Suprapubic skin (tissue), 4 donors: ENCODE measurements around the gene HAPLN2. TPM values are rescaled to one million over a fixed set of nuclear protein-coding genes. Genes with fewer than 3 reads are reported as not detected.

Experiments
- DNase-seq, 2 donors: peaks; one replicate each; pipeline ENCODE4 v3.0.0-alpha.2; 2019; ENCODE audit warnings: low spot score in 2 of 2
- H3K27ac ChIP-seq: fragments of 200-600 bp; sonication (generic); one replicate; pipeline ENCODE4 v1.5.1; 2019
- H3K27me3 ChIP-seq: fragments of 200-600 bp; sonication (generic); one replicate; pipeline ENCODE4 v1.5.1; 2019
- H3K36me3 ChIP-seq: fragments of 200-600 bp; sonication (generic); one replicate; pipeline ENCODE4 v1.5.1; 2019
- H3K4me1 ChIP-seq: fragments of 200-600 bp; sonication (generic); one replicate; pipeline ENCODE4 v1.5.1; 2019
- H3K4me3 ChIP-seq: fragments of 200-600 bp; sonication (generic); one replicate; pipeline ENCODE4 v1.5.1; 2019; ENCODE audit warnings: mild to moderate bottlenecking
- H3K9me3 ChIP-seq: fragments of 200-600 bp; sonication (generic); one replicate; pipeline ENCODE4 v1.5.1; 2019
- EP300 ChIP-seq: sonication (generic); formaldehyde crosslinking; IDR thresholded peaks from one replicate; pipeline ENCODE4 v1.6.1; 2017; ENCODE audit warnings: antibody characterized with exemption
- POLR2A ChIP-seq, 2 donors: fragments of 450-650 bp; IDR thresholded peaks; one replicate each; pipeline ENCODE4 v1.6.1; 2017; ENCODE audit warnings: antibody characterized with exemption in 2 of 2, mild to moderate bottlenecking in 2 of 2, moderate library complexity in 2 of 2
- POLR2AphosphoS5 ChIP-seq, 3 donors: sonication (generic); formaldehyde crosslinking; IDR thresholded peaks; one replicate each; pipeline ENCODE4 v1.6.1; 2017; ENCODE audit warnings: antibody characterized with exemption in 3 of 3
- WGBS: methylation state at CpG from one replicate; pipeline ENCODE4 v1.1.5; 2018; 5-methylcytosine and 5-hydroxymethylcytosine counted together
- total RNA-seq, 4 donors: library from RNA; depleted of rRNA; stranded (reverse); fragments of >200 nt; gene quantifications; one replicate each; pipeline ENCODE4 v1.1.0, GENCODE V29; 2016
- TF ChIP-seq, protein P1 (sequence below), 2 donors: fragments of 200-600 bp in 1 of 2; fragments of 450-650 bp in 1 of 2; sonication (generic) in 1 of 2; IDR thresholded peaks; one replicate each; pipeline ENCODE4 v1.5.1; 2016 to 2019; ENCODE audit warnings: antibody characterized with exemption in 2 of 2, mild to moderate bottlenecking in 1 of 2, moderate library complexity in 1 of 2

HAPLN2 gene
- total RNA-seq, 4 donors from 2014 or later: 1.0 to 2.9 TPM; not detected in 2

GRCh38 chr1:156646738-156647211 lies 27.6 kb downstream of the HAPLN2 start:
- TF ChIP-seq POLR2A (IDR thresholded peaks at IDR 0.05) (no peak), POLR2AphosphoS5 (IDR thresholded peaks at IDR 0.05) (no peak), EP300 (no peak)
- TF ChIP-seq, protein P1, sequence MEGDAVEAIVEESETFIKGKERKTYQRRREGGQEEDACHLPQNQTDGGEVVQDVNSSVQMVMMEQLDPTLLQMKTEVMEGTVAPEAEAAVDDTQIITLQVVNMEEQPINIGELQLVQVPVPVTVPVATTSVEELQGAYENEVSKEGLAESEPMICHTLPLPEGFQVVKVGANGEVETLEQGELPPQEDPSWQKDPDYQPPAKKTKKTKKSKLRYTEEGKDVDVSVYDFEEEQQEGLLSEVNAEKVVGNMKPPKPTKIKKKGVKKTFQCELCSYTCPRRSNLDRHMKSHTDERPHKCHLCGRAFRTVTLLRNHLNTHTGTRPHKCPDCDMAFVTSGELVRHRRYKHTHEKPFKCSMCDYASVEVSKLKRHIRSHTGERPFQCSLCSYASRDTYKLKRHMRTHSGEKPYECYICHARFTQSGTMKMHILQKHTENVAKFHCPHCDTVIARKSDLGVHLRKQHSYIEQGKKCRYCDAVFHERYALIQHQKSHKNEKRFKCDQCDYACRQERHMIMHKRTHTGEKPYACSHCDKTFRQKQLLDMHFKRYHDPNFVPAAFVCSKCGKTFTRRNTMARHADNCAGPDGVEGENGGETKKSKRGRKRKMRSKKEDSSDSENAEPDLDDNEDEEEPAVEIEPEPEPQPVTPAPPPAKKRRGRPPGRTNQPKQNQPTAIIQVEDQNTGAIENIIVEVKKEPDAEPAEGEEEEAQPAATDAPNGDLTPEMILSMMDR (IDR thresholded peaks at IDR 0.05): no peak
- WGBS: 11% methylated on average over 43 of the region's 51 CpGs
- no peak for DNase-seq
- H3K4me1 ChIP-seq: peaks cover 8% of the 10 kb centered on the region
- peaks cover 100% of the 10 kb centered on the region for H3K27me3 ChIP-seq
- no peaks in the 10 kb centered on the region for H3K36me3 ChIP-seq
- H3K9me3 ChIP-seq: no peaks in the 10 kb centered on the region
- H3K4me3 ChIP-seq: no peak overlapping the region
- no peak overlapping the region for H3K27ac ChIP-seq

DNA sequence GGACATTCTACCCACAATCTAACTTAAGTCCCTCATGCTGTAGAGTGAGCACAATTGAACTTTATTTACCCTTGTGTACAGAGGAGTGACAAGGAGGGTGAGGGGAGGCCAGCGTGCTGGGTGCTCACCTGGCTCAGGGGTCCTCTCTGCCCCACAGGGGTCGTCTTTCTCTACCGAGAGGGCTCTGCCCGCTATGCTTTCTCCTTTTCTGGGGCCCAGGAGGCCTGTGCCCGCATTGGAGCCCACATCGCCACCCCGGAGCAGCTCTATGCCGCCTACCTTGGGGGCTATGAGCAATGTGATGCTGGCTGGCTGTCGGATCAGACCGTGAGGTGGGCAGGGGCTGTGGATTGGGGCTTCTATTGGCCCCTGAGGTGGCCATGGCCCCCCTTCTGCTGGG lies 28.1 kb downstream of the HAPLN2 start:
- 68% methylated on average over 4 of the region's 10 CpGs for WGBS
- DNase-seq: no peak
- Histone ChIP-seq H3K4me3 (no peak overlapping the region), H3K27me3 (peaks cover 100% of the 10 kb centered on the region), H3K27ac (no peak overlapping the region), H3K9me3 (no peaks in the 10 kb centered on the region), H3K4me1 (peaks cover 3% of the 10 kb centered on the region), H3K36me3 (no peaks in the 10 kb centered on the region)
- TF ChIP-seq POLR2AphosphoS5 (IDR thresholded peaks at IDR 0.05): no peak
- no peak for TF ChIP-seq POLR2A (IDR thresholded peaks at IDR 0.05)
- TF ChIP-seq, protein P1 (IDR thresholded peaks at IDR 0.05): no peak
- no peak for TF ChIP-seq EP300

DNA sequence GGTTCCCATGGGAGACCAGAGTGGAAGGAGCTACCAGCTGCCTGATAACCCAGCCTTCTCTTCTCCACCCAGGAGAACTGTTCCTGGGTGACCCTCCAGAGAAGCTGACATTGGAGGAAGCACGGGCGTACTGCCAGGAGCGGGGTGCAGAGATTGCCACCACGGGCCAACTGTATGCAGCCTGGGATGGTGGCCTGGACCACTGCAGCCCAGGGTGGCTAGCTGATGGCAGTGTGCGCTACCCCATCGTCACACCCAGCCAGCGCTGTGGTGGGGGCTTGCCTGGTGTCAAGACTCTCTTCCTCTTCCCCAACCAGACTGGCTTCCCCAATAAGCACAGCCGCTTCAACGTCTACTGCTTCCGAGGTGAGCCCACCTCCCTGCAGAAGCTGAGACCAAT lies 29.3 kb downstream of the HAPLN2 start:
- DNase-seq: no peak
- H3K27ac ChIP-seq: no peak overlapping the region
- no peak for TF ChIP-seq EP300
- TF ChIP-seq, protein P1 (IDR thresholded peaks at IDR 0.05): no peak
- no peak for TF ChIP-seq POLR2A (IDR thresholded peaks at IDR 0.05)
- TF ChIP-seq POLR2AphosphoS5 (IDR thresholded peaks at IDR 0.05): no peak
- no peaks in the 10 kb centered on the region for H3K9me3 ChIP-seq
- no peaks in the 10 kb centered on the region for H3K36me3 ChIP-seq
- 93% methylated on average over 3 of the region's 10 CpGs for WGBS
- H3K27me3 ChIP-seq: peaks cover 94% of the 10 kb centered on the region
- H3K4me1 ChIP-seq: no peaks in the 10 kb centered on the region
- H3K4me3 ChIP-seq: no peak overlapping the region

DNA sequence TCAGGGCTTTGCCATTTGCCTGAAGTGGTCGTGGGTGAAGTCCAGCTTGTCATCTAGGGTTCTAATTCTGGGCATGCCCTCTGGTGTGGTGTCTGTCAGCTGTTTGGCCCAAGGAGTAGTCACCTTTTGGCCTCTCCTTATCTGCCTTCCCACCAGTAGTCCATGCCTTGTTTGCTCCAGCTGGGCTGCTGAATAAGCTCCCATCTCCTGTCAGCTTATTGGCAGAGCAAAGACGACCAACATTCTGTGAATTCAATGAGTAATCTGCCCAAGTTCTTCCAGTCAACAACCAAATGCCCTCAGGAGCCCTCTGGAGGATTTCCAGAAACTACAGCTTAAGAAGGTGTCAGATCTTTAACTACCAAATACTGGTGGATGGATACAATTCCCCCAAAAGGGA lies 29.7 kb downstream of the HAPLN2 start:
- DNase-seq: no peak
- Histone ChIP-seq H3K9me3 (no peaks in the 10 kb centered on the region), H3K36me3 (no peaks in the 10 kb centered on the region), H3K4me3 (no peak overlapping the region), H3K27me3 (peaks cover 94% of the 10 kb centered on the region), H3K4me1 (no peaks in the 10 kb centered on the region), H3K27ac (no peak overlapping the region)
- TF ChIP-seq, protein P1 (IDR thresholded peaks at IDR 0.05): no peak
- no peak for TF ChIP-seq EP300
- no peak for TF ChIP-seq POLR2A (IDR thresholded peaks at IDR 0.05)
- TF ChIP-seq POLR2AphosphoS5 (IDR thresholded peaks at IDR 0.05): no peak
- 34% methylated on average over 2 of the region's 2 CpGs for WGBS

DNA sequence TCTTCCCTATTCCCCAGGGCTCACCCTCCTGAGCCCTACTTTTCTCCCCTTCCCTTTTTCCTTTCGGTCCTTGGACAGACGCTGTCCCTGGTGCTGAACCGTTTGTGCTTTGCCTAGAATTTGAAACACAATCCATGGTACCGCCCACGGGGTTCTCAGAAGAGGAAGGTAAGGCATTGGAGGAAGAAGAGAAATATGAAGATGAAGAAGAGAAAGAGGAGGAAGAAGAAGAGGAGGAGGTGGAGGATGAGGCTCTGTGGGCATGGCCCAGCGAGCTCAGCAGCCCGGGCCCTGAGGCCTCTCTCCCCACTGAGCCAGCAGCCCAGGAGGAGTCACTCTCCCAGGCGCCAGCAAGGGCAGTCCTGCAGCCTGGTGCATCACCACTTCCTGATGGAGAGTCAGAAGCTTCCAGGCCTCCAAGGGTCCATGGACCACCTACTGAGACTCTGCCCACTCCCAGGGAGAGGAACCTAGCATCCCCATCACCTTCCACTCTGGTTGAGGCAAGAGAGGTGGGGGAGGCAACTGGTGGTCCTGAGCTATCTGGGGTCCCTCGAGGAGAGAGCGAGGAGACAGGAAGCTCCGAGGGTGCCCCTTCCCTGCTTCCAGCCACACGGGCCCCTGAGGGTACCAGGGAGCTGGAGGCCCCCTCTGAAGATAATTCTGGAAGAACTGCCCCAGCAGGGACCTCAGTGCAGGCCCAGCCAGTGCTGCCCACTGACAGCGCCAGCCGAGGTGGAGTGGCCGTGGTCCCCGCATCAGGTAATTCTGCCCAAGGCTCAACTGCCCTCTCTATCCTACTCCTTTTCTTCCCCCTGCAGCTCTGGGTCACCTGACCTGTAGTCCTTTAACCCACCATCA lies 33.1 kb downstream of the HAPLN2 start:
- Histone ChIP-seq H3K9me3 (no peaks in the 10 kb centered on the region), H3K36me3 (no peaks in the 10 kb centered on the region), H3K27ac (no peak overlapping the region), H3K27me3 (peaks cover 88% of the 10 kb centered on the region), H3K4me3 (no peak overlapping the region), H3K4me1 (peaks cover 9% of the 10 kb centered on the region)
- no peak for DNase-seq
- TF ChIP-seq POLR2AphosphoS5 (IDR thresholded peaks at IDR 0.05) (no peak), POLR2A (IDR thresholded peaks at IDR 0.05) (no peak), EP300 (no peak)
- TF ChIP-seq, protein P1 (IDR thresholded peaks at IDR 0.05): no peak
- WGBS: 47% methylated on average over 15 of the region's 16 CpGs
